Dedifferentiated amniotic fluid mesenchymal stem cell (primary cell): ENCODE data around the gene LDLRAP1.

Source experiments
- DNase-seq: peaks from one replicate; pipeline ENCODE4 v3.0.0-alpha.2; 2016; ENCODE audit errors: extremely low spot score

LDLRAP1 gene

GRCh38 chr1:25544243-25544764 lies 898 bp downstream of the LDLRAP1 start:
- DNase-seq: no peak

DNA sequence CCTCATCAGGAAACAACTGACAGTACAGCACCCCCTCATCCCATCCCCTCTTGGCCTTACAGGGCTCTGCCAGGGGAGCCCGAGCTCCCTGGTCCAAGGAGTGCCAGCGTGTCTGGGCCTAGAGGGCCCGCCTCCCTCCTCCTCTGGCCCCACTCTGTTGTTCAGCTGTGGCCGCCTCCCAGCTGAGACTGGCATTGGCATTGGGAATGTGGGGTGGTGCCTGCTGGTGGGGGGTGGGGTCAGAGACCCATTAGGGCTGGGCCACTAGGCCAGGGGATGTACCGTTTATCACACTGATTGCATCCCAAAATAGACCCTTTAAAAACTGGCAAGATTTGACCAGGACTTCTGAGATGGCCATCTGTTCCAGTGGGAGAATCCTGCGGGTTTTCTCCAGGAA lies 1.4 kb downstream of the LDLRAP1 start:
- DNase-seq: no peak

GRCh38 chr1:25545767-25546166 lies 2.4 kb downstream of the LDLRAP1 start:
- DNase-seq: no peak

DNA sequence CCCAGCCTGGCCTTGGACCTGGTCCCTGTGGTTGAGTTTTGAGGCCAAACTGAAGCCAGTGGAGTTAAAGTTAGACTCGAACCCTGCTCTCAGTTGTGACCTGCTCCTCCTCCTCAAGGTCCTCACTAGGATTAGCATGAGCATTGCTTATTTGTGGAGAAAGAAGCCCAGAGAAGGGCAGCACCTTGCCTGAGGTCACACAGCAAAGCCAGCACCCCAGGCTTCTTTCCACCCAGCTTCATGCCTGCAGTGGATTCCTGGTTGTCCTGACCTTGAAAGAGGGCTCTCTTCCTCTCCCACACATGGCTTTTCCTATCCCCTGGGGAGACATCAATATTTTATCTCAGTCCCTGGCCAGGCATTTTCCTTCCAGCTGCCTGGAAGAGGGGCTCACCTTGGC lies 2.8 kb downstream of the LDLRAP1 start:
- DNase-seq: no peak

GRCh38 chr1:25548601-25549000 lies 5.2 kb downstream of the LDLRAP1 start:
- no peak for DNase-seq

GRCh38 chr1:25549273-25550154 lies 6.1 kb downstream of the LDLRAP1 start:
- no peak for DNase-seq

GRCh38 chr1:25550155-25550506 lies 6.7 kb downstream of the LDLRAP1 start:
- no peak for DNase-seq

GRCh38 chr1:25550683-25551310 lies 7.4 kb downstream of the LDLRAP1 start:
- DNase-seq: no peak

DNA sequence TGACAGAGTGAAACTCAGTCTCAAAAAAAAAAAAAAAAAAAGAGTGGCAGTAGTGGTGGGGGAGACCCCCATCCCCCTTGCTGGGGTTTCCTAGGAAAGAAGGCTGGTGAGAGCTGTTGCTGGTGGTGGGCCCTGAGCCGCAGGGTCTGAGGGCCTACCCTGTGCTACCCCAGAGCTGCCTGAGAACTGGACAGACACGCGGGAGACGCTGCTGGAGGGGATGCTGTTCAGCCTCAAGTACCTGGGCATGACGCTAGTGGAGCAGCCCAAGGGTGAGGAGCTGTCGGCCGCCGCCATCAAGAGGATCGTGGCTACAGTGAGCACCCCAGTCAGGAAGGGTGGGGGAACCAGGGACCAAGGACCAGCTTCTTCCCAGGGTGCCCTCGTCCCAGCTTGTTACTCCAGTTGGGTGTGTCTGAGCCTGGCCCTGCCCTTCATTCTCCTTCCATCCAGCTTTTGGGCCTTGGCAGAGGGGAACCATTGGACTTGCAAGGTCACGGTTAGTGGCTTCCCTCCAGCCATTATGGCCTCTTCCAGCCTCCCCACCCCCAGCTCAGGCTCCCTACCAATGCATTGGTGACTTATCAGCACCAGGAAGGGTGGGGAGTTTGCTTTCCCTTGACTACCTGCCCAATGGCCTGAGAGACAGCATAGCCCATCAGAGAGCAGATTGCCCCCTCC lies 10.5 kb downstream of the LDLRAP1 start:
- no peak for DNase-seq

- DNase-seq: no peak
Measured at GRCh38 chr1:25554430-25554780, 11.0 kb downstream of the LDLRAP1 start.

GRCh38 chr1:25554886-25555752 lies 11.7 kb downstream of the LDLRAP1 start:
- DNase-seq: no peak

GRCh38 chr1:25555753-25556092 lies 12.3 kb downstream of the LDLRAP1 start:
- no peak for DNase-seq

DNA sequence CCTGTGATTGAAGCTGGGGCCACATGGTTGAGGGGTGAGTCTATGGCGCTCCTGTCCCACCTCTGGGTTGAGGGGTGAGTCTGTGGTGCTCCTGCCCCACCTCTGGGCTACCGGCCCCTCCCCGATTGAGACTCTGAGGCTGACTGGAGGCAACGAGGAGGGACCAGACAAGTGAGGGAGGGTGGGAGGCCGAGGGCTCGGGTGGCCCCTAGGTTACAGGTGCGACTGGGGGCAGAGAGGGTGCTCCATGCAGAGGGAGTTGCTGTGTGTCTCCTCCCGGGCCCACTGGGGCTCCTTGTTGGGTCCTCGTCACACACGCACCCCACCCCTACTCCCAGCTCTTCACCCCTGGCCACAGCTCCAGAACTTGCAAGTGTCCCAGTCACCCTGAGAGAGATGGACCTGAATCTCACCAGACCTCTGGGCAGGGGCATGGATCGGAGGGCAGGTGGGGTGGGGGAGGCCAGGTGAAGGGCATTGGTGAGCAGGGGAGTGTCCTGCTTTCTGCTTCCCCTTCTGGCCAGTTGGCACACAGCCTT lies 12.8 kb downstream of the LDLRAP1 start:
- DNase-seq: no peak

GRCh38 chr1:25556791-25557476 lies 13.5 kb downstream of the LDLRAP1 start:
- DNase-seq: no peak

DNA sequence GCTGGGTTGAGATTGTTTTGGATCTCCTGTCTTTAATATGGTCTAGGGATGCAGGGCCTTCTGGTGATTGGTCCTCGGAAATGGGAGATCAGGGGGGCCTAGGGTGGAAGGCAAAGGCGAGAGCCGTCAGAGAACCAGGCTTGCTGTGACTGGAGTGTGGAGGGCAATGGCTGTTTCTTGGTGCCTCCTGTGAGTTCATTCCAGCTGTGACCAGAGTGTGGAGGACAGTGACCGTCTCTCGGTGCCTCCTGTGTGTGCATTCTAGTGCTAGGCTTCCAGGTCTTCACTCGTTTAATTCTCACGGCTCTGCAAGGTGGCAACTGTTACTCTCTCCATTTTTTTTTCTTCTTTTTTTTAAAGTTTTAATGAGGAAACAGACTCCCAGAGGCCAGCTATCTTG lies 14.1 kb downstream of the LDLRAP1 start:
- DNase-seq: no peak

DNA sequence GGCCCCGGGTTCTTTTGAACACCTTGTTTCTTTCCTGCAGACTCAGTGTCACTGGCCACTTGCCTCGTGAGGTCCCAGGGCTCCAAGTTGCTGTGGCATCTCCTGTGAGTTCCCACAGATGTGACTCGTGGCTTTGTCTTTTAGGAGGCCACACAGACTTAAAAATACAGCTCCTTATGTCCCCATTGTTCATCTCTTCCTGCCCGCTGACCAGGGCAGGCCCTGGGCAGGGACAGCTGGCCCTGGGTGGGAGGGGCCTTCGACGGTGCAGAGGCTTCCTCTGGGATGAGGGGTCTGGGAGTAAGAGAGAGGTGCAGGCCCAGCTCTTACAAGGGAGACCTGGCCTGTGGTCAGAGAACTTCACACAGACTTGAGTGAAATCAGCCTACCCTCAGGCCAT lies 15.6 kb downstream of the LDLRAP1 start:
- DNase-seq: no peak

DNA sequence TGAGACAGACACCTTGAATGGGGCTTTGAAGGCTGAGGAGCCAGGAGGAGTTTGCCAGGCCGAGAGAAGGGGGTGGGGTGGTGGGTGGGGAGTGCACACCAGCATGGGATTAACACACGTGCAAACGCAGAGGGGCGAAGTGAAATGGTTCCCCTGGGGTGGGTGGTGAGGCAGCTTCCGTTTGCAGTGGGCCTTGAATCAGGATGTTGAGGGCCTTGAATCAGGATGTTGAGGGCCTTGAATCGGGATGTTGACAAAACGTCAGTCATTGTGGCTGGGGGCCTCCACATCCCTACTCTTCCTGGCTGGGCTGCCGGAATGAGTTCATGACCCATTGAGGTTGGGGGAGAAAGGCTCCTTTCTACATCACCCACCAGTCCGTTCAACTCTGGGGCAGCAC lies 16.6 kb downstream of the LDLRAP1 start:
- DNase-seq: no peak

GRCh38 chr1:25560788-25561187 lies 17.4 kb downstream of the LDLRAP1 start:
- no peak for DNase-seq

DNA sequence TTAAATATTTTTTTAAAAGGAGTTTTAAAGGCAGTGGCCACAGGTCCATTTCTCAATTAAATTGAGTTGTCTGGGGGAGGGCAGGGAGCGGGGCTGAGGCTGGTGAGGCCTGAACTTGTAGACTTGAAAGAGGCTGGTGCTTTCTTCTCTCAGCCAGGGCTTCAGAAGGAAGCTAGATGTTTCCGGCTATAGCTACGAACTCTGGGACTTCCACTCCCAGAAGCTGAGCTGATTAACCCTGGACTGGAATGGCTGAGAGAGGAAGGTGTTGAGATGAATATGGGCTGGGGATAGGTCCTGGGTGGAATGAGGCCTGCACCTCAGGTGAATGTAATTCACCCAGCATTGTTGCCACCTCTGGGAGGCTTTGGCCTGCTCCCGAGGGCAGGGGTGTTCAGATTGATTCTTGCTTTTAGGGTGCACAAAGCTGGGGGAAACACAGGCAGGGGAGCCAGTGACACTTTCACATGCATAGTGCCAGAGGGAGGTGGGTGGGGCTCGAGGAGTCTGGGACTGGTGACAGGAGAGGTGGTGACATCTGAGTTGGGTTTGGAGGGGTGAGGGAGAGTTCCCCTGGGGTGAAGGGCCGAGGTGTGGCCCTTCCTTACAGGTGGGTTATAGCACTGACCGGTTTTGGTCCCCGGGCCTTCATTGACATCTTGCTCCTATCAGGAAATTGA lies 18.2 kb downstream of the LDLRAP1 start:
- no peak for DNase-seq
